HT1080 (cell line): ENCODE results near the gene PEX7. TPM values are rescaled to one million over a fixed set of nuclear protein-coding genes. Genes with fewer than 3 reads are reported as not detected.
"Not testable (repeated sequence)": the region's sequence is repeated elsewhere in the genome, so short reads cannot be mapped to it uniquely, and the experiment has no call there.

Experiments
- DNase-seq: peaks from one replicate; pipeline ENCODE4 v3.0.0-alpha.2; 2015; ENCODE audit warnings: low read depth
- total RNA-seq: library from RNA; depleted of rRNA; stranded (reverse); fragments of >200 nt; shearing (Covaris generic); gene quantifications from 2 replicates; pipeline ENCODE4 v1.2.3, GENCODE V29; 2014

Gene PEX7
- total RNA-seq, 1 experiment from 2014 or later = 8.5 TPM

- no peak for DNase-seq
These were observed 31.7 kb upstream of the PEX7 start for GRCh38 chr6:136790411-136791295.

DNA sequence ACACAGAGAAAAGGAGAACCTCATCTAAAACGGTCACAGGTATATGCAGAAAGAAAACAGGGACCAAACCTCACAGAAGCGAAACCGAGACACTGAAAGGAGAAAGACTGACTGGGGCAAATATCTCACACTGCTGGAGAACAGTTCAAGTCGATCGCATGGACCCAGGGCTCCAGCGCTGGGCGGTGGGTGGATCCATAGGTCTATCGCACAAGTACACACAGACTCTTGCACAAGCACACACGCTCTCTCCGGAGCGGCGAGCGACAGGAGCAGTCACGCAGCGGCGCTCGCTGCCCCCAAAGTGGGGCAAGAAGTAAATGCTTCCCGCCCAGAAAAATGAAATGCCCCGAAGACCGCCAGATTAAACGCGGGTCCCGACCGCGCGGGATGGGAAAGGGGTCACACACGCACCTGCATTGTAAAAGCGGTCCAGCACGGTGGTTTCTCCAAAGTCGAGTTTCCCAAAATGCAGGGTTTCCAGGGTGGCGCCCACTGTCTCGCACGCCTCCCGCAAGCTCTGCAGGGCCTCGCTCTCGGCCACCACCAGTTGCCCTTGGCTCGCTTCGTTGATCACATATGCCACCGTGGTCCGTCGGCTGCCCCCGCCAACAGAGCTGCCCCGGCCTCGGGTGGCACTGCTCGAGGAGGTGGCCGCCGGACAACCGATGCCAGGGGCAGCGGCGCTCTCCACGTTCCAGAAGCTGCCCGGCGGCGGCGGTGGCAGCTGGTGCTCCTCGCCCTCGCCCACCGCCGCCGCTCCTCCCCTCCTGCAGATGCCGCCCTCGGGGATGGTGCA, 30.9 kb upstream of the PEX7 start:
- DNase-seq = peak; percentile 41

- no peak for DNase-seq
These were observed 30.3 kb upstream of the PEX7 start for GRCh38 chr6:136792095-136792409.

DNA sequence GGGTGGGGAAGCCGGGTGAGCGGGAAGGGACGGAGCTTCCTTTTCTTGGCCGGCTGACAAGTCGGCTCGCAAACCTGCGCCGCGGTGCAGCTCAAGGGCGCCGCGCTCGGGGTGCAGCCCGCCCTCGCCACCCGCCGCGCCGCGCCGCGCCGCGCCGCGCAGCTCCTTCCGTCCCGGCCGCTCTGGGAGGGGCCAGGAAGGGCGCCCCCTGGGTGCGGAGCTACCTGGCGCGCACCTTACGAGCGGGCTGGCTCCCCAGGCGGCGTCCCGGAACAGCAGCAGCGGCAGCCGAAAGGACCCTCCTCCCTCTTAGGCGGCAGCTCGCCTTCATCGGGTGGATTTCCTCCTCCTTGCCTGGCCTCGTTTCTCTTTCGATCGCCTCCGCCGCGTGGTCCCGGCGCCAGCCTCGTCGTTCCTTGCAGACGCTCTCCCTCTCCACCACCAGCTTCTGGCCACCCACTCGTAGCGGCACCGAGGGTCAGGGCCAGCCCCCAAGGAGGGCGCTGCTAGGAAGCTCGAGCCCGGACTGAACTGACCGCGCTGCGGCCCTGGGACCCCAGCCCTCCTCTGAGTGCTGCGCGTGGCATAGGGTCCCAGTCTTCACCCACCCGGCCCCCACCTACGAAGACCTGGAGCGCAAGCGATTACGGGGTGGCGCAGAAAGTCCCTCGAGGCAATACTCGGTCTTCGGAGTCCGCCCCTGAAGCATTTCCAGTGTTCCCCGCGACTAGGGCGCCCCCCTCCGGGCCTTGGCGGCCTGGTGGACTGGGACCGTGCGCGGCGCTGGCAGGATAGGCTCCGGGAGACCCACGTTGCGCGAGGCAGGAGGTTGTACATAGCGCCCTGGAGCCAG, 29.8 kb upstream of the PEX7 start, which contains the start of gene MAP3K5:
Gene MAP3K5 (minus strand): TSS at position 68 of the 853 bp plus-strand sequence. CDS start 320 bp downstream, outside the sequence.
- DNase-seq = peak; percentile 82

DNA sequence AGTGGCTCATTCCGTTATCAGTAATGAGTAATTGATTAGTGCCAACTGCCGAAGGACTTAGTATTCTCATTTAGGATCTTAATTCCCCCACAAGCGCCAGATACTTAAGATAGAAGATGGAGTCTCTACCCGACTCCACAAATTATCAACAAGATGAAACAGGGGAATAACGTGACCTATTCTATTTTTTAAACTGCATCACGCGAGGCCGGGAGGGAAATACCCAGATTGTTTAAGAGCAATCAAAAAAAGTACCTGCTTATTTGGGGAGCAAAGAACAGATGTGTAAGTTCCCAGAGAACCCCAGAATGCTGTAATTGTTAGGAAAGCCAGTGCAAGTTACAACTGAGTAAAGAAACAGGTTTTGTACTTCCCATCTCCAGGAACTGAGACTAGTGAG, 29.0 kb upstream of the PEX7 start:
- no peak for DNase-seq

- no peak for DNase-seq
These were observed 27.0 kb upstream of the PEX7 start for GRCh38 chr6:136795386-136795785.

DNA sequence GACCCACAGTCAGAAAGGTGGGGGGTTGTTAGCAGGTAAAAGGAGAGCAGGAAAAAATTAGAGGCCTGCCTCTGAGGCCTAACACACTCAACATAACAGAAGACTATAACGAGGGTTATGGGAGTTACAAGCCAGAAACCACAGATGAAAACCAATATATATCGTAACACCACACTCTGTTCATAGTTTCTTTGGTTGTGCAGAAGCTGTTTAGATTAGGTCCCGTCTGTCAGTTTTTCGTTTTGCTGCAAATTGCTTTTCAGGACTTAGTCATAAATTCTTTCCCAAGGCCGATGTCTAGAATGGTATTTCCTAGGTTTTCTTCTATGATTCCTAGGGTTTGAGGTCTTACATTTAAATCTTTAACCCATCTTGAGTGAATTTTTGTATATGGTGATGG, 26.4 kb upstream of the PEX7 start:
- DNase-seq = no peak

DNA sequence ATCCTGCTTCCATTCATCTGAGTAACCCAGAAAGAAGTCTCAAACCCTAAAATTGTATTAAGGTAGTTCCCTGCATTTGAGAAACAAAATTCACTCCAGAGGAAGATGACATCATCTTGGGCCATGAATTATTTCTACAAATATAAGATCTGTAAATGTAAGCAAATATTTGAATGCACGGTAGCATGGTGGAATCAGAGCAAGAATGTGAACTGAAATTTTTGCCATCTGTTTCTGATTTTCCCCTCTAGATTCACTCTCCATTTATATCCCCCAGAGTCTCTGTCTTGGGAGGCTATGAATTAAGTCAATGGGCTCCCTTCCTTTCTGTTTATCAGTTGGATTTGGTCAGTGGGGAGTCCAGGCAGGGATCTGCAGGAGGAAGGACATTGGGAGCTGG, 24.3 kb upstream of the PEX7 start:
- peak; percentile 32 for DNase-seq

DNA sequence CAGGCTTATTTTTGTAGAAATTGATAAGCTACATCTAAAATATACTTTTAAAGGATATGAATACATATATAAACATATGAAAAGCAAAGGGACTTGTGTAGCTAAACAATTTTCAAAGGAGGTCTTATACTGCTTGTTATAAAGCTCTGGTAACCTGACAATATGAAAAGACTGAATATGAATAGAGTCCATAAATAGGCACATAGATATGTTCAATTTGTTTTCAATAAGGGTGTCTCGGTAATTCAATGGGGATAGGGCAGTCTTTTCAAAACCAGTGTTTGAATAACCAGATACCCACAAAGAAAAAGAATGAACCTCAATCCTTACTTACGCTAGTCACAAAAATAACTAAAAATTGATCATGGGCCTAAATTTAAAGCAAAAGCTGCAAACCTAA, 20.8 kb upstream of the PEX7 start:
- DNase-seq = no peak

- no peak for DNase-seq
These were observed 18.8 kb upstream of the PEX7 start for GRCh38 chr6:136803608-136804007.

DNA sequence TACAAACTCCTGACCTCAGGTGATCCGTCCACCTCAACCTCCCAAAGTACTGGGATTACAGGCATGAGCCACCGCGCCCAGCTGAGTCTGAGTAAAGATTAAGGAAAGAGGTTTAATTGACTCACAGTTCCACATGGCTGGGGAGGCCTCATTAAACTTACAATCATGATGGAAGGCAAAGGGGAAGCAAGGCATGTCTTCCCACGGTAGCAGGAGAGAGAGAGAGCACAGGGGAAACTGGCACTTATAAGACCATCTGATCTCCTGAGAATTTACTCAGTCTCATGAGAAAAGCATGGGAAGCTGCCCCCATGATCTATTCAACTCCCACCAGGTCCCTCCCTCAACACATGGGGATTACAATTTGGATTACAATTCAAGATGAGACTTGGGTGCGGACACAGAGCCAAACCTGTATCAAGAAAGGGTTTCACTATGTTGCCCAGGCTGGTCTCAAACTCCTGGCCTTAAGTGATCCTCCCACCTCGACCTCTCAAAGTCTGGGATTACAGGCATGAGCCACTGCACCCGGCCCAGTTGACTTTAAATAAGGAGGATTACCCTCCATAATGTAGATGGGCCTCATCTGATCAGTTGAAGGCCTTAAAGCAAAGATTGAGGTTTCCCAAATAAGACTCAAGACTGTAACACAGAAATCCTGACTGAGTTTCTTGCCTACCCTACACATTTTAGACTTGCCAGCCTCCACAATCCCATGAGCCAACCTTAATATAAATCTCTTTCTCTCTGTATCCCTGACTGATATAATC, 13.1 kb upstream of the PEX7 start:
- DNase-seq = no peak

DNA sequence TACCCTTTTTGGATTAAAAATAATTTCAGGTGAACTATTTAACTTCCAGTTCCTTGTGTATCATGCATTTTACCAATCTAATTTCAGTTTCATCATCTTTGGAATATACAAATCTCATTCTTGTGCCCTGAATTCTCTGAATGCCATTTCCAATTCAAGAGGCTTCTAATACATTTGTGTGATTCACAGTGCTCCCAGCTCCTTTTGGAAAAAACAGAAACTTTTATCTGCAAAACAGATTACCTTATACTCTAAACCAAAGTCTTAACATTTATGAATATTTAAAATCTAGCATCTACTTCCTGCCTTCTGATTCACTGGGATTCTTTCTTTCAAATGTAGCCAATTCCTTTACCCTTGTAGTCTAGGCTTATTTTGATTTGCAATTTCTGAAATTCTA, 11.1 kb upstream of the PEX7 start:
- DNase-seq = no peak

GRCh38 chr6:136812174-136812573, 10.2 kb upstream of the PEX7 start:
- peak; percentile 19 for DNase-seq

- DNase-seq = not testable (repeated sequence)
These were observed 6.8 kb upstream of the PEX7 start for GRCh38 chr6:136815608-136816007.

DNA sequence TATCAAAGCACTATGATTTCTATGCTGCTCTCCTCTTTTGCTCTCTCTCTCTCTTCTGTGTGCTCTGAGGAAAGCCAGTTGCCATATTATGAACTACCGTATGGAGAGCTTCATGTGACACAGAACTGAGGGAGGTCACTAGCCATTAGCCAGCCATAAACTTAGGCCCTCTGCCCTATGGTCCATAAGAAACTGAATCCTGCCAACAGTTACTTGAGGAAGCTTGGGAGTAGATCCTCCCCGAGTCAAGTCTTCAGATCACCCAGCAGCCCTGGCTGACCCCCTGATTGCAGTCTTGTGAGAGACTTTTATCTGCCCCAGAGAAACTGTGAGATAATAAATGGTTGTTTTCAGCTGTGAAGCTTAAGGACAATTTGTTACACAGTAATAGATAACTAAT, 5.7 kb upstream of the PEX7 start:
- DNase-seq = no peak

- no peak for DNase-seq
These were observed 1.8 kb upstream of the PEX7 start for GRCh38 chr6:136820561-136820960.

DNA sequence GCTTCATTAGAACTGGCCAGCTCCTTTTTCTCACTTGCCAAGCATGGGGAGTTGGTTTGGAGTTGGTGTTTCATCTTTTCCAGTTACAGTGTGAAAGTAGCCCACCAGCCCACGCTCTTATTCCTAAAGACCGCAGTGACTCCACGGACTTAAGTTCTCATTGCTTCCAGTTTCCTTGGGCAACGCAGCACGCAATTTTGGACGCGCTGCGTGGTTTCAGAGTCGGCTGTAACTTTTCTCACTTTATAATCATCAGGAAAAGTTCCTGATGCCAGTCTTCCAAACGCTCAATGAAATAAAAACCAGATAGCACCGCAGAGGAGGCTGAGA, 381 bp upstream of the PEX7 start:
- no peak for DNase-seq

DNA sequence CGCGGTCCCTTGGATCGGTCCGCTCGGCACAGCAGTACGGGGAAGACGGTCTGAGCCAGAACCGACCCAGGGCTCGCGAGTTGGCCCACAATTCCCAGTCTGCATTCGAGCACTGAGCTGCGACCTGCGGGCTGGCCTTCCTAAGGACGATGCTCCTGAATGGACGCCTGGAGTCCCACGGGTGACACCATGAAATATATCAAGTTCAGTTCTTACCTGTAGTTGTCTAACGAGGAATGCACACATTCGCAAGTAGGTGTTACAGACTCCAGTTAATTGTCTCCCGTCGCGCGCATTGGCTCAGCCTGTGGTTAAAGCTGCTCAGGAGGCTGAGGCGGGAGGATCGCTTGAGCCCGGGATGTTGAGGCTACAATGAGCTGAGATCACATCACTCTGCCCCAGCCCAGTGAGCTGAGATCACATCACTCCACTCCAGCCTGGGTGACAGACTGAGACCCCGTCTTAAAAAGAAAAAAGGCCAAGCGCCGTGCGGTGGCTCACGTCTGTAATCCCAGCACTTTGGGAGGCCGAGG, 802 bp downstream of the PEX7 start:
- DNase-seq = no peak

GRCh38 chr6:136826216-136826615, 3.8 kb downstream of the PEX7 start:
- no peak for DNase-seq

GRCh38 chr6:136831873-136832562, 9.6 kb downstream of the PEX7 start:
- DNase-seq = no peak
